Stimulated activated naive B cell treated with anti-CD40 and anti-IgM and Interleukin-4, amounts not matched to agents 10 μg/mL and 1 μg/mL and 100 μg/mL, for 72 hours (primary cell): ENCODE measurements around the gene OPN1MW3.

ENCODE experiments used
- ATAC-seq, 2 donors: fragments of 150-1000 bp; cut with Tn5 transposase; replicated peaks; 2 replicates each; pipeline ENCODE4 v1.10.0; 2021; ENCODE audit warnings: moderate library complexity in 1 of 2
- DNase-seq: peaks from one replicate; pipeline ENCODE4 v3.0.0; 2021
- H3K27ac Mint-ChIP-seq: one replicate; pipeline ENCODE4 v1.8.0; 2022; ENCODE audit warnings: mild to moderate bottlenecking, mixed read lengths
- H3K27me3 Mint-ChIP-seq, 2 donors: one replicate each; pipeline ENCODE4 v1.8.0; 2022; ENCODE audit warnings: mixed read lengths in 2 of 2
- H3K36me3 Mint-ChIP-seq, 2 donors: one replicate each; pipeline ENCODE4 v1.8.0; 2022; ENCODE audit warnings: mixed read lengths in 2 of 2, mild to moderate bottlenecking in 1 of 2
- H3K4me1 Mint-ChIP-seq, 2 donors: one replicate each; pipeline ENCODE4 v1.8.0; 2022; ENCODE audit warnings: mixed read lengths in 2 of 2, mild to moderate bottlenecking in 1 of 2
- H3K4me3 Mint-ChIP-seq, 2 donors: one replicate each; pipeline ENCODE4 v1.8.0; 2022; ENCODE audit warnings: mild to moderate bottlenecking in 2 of 2, mixed read lengths in 2 of 2, moderate library complexity in 1 of 2
- H3K9me3 Mint-ChIP-seq, 2 donors: one replicate each; pipeline ENCODE4 v1.8.0; 2022; ENCODE audit warnings: mixed read lengths in 2 of 2, mild to moderate bottlenecking in 1 of 2

Gene OPN1MW3

GRCh38 chrX:154308108-154308946 lies 50.9 kb downstream of the OPN1MW3 start:
- no peaks in the 10 kb centered on the region for H3K36me3 Mint-ChIP-seq
- peaks cover 0 to 2% of the 10 kb centered on the region in 2 donors for H3K9me3 Mint-ChIP-seq
- peaks cover 30 to 59% of the 10 kb centered on the region in 2 donors for H3K4me1 Mint-ChIP-seq
- peak overlapping the region; percentile 1 for H3K27ac Mint-ChIP-seq
- no peaks in the 10 kb centered on the region for H3K27me3 Mint-ChIP-seq
- peak; percentile 72 to 75 for ATAC-seq
- no peak overlapping the region for H3K4me3 Mint-ChIP-seq
- DNase-seq, result peak; percentile 73

- no peaks in the 10 kb centered on the region for H3K9me3 Mint-ChIP-seq
These were observed 51.8 kb downstream of the OPN1MW3 start for GRCh38 chrX:154309041-154309775.

GRCh38 chrX:154310616-154311536 lies 53.5 kb downstream of the OPN1MW3 start:
- Mint-ChIP-seq H3K36me3 (no peaks in the 10 kb centered on the region), H3K4me1 (peaks cover 19 to 45% of the 10 kb centered on the region in 2 donors), H3K27ac (no peak overlapping the region), H3K4me3 (no peak overlapping the region), H3K9me3 (no peaks in the 10 kb centered on the region), H3K27me3 (no peaks in the 10 kb centered on the region)
- no peak for ATAC-seq
- DNase-seq, result no peak

More at GRCh38 chrX:154309041-154309775, 51.8 kb downstream of the OPN1MW3 start:
- Mint-ChIP-seq H3K36me3 (no peaks in the 10 kb centered on the region), H3K4me3 (no peak overlapping the region), H3K4me1 (peaks cover 29 to 59% of the 10 kb centered on the region in 2 donors), H3K27ac (no peak overlapping the region), H3K27me3 (no peaks in the 10 kb centered on the region)
- ATAC-seq (no peak), DNase-seq (no peak)

DNA sequence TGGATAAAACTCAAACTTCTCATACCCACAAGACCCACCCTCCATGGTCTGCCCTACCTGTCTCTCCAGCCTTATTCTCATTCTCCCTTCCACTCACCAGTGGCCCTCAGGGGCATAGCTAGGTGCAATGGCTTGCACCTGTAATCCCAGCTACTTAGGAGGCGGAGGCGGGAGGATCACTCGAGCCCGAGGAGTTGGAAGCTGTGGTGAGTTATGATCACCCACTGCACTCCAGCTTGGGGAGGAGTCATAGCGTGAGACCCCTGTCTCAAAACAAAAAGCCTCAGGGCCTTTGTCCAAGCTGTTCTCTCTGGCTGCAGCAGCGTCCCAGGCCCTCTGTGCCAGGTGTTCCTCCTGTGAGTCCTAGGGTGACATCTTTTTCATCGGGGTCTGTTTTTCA lies 54.7 kb downstream of the OPN1MW3 start:
- ATAC-seq (no peak), DNase-seq (no peak)
- no peaks in the 10 kb centered on the region for H3K36me3 Mint-ChIP-seq
- H3K9me3 Mint-ChIP-seq, result no peaks in the 10 kb centered on the region
- H3K4me1 Mint-ChIP-seq, result peaks cover 18 to 40% of the 10 kb centered on the region in 2 donors
- H3K27ac Mint-ChIP-seq, result no peak overlapping the region
- peaks cover 0 to 1% of the 10 kb centered on the region in 2 donors for H3K27me3 Mint-ChIP-seq
- H3K4me3 Mint-ChIP-seq, result no peak overlapping the region

DNA sequence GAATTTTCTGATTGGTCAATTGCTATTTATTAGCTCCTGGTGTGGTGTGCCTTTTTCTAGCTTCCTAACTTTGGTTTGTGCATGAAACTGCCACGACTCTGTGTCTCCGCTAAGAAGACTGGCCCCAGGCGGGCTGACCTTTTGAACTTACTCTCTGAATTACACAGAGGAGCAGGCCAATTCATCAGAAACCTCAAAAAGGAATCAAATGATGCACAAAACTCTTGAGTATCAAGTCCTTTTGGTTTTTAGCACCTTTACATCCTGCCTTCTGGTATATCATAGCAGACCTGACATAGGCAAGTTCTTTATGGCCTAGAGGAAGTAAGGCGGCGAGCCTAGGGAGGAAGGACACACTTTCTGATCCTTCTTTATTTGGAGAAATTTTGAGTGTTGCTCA lies 55.8 kb downstream of the OPN1MW3 start:
- Mint-ChIP-seq H3K27me3 (peaks cover 0 to 7% of the 10 kb centered on the region in 2 donors), H3K4me1 (peaks cover 17 to 38% of the 10 kb centered on the region in 2 donors), H3K9me3 (no peaks in the 10 kb centered on the region), H3K27ac (peak overlapping the region; percentile 7), H3K4me3 (peak overlapping the region in 1 of 2 donors; percentile 54), H3K36me3 (no peaks in the 10 kb centered on the region)
- ATAC-seq, result peak; percentile 74 to 85
- peak; percentile 13 for DNase-seq

DNA sequence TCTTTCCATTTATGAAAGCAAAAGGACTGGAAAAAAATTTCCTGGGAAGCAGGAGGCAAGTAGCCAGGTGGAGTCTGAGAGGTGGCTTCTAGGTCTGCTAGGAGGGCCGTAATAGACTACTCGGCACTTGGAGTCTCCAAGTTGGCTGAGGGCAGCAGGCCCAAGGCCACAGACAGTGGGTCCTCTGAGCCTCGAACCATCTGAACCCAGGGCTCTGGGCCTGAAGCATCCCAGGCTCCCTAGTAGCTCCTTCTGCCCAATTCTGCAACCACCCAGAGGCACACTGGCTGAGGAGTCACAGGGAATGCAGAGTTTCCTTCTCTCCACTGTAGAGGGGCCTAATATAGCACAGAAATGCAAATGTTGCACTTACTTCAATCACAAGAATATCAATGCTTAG lies 58.0 kb downstream of the OPN1MW3 start:
- no peak overlapping the region for H3K27ac Mint-ChIP-seq
- peaks cover 15 to 42% of the 10 kb centered on the region in 2 donors for H3K4me1 Mint-ChIP-seq
- no peak for DNase-seq
- H3K9me3 Mint-ChIP-seq, result no peaks in the 10 kb centered on the region
- no peaks in the 10 kb centered on the region for H3K36me3 Mint-ChIP-seq
- peaks cover 0 to 7% of the 10 kb centered on the region in 2 donors for H3K27me3 Mint-ChIP-seq
- no peak for ATAC-seq
- H3K4me3 Mint-ChIP-seq, result no peak overlapping the region

DNA sequence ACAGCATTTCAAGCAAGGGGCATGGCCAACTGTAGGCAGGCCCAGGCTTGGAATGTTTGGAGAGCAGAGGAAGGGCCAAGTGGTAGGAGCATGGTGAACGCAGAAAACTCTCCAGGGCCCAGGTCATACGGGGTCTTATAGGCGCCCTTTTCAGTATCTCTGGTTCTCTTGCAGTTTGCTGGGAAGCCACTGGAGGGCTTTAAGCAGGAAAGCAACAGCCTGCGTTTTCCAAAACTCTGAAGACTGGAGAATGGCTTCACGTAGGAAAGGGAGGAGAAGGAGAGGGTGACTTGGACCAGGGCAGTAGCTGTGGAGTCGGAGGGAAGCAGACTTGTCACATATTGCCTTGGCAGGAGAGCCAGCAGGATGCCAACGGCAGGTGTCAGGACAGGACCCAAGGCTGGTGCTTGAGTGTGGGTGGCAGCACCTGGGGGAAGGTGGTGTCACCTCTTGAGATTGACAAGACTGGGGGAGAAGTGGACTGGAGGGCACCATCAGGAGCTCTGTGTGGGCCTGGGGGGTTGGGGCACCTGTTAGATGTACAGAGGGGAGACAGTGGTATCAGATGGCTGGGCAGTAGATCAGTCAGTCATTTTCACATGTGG lies 60.1 kb downstream of the OPN1MW3 start:
- Mint-ChIP-seq H3K27ac (peak overlapping the region; percentile 60), H3K36me3 (no peaks in the 10 kb centered on the region), H3K9me3 (no peaks in the 10 kb centered on the region), H3K4me3 (peak overlapping the region in 1 of 2 donors; percentile 20), H3K27me3 (peaks cover 0 to 7% of the 10 kb centered on the region in 2 donors), H3K4me1 (peaks cover 22 to 43% of the 10 kb centered on the region in 2 donors)
- no peak for ATAC-seq
- no peak for DNase-seq

DNA sequence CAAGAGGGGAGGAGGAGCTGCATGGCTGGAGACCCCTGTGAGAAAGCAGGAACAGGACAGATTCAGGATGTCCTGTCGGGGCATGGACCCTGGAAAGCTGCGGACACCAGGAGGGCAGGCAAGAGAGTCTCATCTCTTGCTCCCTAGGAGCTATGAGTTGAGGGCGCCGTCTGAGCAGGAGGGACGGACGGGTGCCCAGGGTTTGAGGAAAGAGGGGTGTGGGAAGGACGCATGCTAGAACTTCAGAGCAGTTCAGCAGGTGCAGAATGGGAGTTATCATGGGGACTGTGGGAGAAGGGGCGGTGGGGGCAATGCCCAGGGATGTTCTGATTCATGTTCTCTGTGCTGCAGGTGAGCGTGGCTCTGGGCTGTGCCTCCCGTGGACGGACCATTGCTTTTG lies 63.0 kb downstream of the OPN1MW3 start:
- DNase-seq (no peak), ATAC-seq (no peak)
- H3K36me3 Mint-ChIP-seq, result no peaks in the 10 kb centered on the region
- no peak overlapping the region for H3K27ac Mint-ChIP-seq
- peaks cover 20 to 32% of the 10 kb centered on the region in 2 donors for H3K4me1 Mint-ChIP-seq
- H3K27me3 Mint-ChIP-seq, result peaks cover 0 to 7% of the 10 kb centered on the region in 2 donors
- H3K9me3 Mint-ChIP-seq, result no peaks in the 10 kb centered on the region
- no peak overlapping the region for H3K4me3 Mint-ChIP-seq
